ENCODE results near the gene WDR17.

The WDR17 gene

GRCh38 chr4:176065435-176066291, at the start of gene WDR17:
TSS of gene WDR17 (plus strand) at chr4:176065841. CDS start at chr4:176111581, 45,740 bp downstream.
- peak; percentile 78 for FAIRE-seq

- no peak for FAIRE-seq
Observed at GRCh38 chr4:176016601-176017000, 49.0 kb upstream of the WDR17 start.

DNA sequence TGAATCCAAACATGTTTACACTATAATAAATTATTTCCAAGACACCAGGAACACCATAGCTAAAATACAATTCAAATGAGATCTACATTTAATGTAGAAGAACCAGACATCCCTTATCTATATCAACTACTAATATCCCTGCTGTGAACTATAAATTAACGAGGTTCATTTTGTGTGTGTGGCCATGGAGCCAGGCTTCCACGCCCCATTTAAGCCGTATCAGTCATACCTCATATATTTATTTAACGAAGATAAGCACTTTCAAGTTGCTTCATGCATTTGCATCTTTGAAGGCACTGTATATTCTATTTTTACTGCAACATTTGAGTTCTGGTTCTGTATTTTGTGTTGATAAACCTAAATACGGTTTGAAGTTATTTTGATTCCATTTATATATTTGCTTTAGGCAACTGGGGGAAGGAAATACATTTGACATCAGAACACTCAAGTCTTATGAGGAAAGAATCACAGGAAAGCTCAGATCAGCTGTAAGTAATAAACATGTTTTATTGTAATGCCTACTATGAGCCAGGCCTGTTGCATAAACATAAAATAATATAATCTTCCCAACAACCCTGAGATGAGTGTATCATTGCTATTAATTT, 45.1 kb upstream of the WDR17 start:
- FAIRE-seq, result no peak

- no peak for FAIRE-seq
Observed at GRCh38 chr4:176030391-176030790, 35.2 kb upstream of the WDR17 start.

GRCh38 chr4:176031922-176032321, 33.7 kb upstream of the WDR17 start:
- FAIRE-seq, result no peak

DNA sequence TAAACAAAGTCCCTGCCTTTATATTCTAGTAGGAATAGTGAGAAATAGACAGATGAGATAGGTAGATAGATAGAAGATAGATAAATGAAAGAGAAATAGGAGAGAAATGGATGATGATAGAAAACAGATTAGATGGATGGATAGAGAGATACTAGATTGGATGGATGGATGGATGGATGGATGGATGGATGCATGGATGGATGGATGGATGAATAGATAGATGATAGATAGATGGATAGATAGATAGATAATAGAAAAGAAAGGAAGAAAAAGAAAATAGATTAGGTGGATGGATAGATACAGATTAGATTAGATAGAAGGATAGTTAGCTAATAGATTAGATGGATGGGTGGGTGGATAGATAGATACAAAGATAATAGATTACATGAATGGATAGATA, 33.2 kb upstream of the WDR17 start:
- no peak for FAIRE-seq

DNA sequence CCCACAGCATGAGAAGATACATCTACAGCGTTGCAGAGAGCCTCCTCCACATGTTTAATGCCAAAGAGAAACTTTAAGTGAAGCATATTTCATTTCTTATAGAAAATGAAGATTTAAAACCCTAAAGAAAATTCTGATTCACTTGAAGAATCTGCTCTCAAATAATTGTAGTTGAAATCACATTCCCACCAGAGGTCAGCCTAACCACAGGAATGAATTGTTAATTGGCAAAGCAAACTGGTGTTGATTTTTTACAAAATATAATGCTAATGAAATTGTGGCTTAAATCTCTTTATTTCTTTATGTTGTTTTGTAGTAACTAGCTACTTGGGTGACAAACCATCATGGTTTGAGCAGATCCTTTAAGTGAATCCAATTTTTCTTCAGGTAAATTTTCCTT, 31.1 kb upstream of the WDR17 start:
- FAIRE-seq, result peak; percentile 91

DNA sequence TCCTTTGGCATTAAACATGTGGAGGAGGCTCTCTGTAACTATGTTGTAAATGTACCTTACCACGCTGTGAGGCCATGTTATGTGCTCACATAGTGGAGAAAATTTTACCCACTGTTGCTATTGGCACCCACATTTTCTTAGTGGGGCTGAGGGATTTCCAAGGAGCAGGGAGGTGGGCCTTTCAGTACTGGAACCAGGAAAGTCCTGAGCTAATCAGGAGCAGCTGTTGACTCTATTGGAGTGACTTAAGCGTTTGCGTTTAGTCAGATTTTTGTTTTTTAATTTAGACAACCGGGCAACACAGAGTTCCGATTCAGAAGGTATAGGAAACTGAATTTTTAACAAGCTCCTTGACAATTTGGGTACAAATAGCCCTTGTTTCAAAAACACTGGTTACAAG, 30.7 kb upstream of the WDR17 start:
- no peak for FAIRE-seq

DNA sequence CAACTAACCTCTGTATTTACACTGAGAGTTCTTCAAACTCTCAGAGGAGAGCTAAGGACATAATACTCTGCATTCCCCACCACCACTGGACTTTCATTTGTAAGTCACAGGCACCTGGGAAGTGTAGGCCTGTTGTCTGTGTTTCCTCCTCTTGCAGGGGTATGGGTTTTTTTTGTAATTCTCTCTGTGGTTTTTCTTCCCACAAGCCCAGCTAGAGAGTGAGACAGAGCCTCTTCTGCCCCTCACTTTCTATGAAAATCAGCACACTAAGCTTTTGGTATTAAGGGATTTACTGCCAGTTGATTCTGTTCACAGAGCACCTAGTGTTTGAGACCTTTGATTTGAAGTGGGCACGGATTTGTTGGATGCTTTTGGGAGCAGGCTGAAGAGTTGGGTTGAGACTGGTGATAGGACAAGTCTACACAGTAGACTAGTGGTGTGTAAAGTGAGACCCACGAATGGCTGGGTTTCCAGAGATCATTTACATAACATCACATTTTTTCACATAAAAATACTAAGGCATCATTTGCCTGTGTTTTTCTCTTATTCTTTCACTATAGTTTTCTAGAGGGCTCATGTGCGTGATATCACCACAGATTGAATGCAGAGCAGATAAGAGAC, 28.9 kb upstream of the WDR17 start:
- no peak for FAIRE-seq

GRCh38 chr4:176038789-176039188, 26.9 kb upstream of the WDR17 start:
- FAIRE-seq, result no peak

DNA sequence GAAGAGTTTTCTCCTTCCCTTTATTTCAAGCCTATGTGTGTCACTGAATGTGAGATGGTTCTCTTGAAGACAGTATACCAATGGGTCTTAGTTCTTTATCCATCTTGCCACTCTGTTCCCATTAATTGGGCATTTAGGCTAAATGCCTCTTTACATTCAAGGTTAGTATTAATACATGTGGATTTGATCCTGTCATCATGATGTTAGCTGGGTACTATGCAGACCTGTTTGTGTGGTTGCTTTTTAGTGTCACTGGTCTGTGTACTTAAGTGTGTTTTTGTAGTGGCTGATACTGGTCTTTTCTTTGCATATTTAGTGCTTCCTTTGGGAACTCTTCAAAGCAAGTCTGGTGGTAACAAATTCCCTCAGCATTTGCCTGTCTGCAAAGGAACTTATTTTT, 23.4 kb upstream of the WDR17 start:
- FAIRE-seq, result no peak

DNA sequence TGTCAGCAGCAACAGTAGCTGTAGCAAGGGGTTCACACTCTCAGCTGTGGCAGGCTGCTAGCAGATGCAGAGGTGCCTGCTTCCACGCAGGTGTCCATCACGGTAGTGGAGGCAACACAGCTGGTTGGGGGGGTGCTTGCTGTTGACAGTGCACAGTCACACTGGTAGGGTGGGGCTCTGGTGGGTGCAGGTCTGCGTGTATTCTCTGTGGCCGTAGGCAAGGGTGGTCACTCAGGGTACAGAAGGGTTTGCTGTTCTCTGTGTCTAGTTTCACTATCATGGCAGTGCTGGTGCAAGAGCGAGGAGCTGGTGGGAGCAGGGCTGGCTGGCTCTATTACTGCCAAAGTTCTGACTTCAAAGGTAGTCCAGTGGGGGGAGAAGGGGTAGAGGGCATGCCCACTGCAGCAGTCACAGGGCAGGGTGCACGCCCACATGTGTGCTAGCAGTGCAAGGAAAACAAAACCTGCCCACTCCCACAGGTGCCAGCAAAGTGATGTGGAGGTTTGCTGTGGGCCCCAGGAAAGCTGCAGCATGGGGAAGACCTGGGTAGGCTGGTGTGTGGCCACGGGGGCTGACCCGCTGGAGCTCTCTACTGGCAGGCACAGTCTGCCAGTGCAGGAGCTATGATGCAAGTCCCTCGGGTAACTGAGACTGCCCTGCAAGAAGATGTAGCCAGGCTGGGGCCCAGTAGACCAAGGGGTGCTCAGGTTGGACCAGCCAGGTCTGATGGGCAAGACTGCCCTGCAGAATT, 21.6 kb upstream of the WDR17 start:
- no peak for FAIRE-seq

DNA sequence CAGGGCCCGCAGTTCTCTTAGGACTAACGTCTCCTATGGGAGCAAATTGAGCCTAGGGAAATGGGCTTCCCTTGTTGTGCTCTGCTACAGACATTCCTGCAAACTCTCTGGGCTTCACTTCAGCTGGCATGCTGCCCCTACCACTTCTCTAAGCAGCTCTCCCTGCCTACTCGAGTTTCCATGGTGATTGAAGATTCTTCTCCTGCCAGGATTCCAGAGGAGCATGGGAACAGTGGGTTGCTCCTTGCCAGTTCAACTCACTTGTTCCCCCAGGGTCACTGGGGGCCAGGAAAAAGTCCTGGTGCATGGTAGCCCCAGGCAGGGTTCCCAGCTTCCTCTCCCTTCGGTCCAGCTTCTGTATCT, 21.1 kb upstream of the WDR17 start:
- FAIRE-seq, result no peak

DNA sequence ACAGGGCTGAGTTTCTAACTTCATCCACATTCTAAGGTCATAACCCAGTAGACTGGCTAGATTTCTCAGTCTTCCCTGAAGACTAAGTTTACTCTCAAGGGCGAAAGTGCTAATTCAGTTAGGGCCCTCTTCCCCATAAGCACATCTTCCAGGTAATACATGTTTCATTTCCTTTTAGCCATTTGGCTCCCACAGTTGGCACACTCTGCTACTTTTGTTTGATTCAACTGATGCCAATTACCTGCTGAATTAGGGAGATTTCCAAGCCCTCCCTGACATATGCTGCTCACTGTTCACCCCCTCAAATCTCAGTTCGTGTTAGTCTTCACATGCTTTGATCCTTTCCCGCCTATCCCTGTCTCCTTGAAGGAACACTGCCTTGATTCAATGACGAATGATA, 17.0 kb upstream of the WDR17 start:
- no peak for FAIRE-seq

DNA sequence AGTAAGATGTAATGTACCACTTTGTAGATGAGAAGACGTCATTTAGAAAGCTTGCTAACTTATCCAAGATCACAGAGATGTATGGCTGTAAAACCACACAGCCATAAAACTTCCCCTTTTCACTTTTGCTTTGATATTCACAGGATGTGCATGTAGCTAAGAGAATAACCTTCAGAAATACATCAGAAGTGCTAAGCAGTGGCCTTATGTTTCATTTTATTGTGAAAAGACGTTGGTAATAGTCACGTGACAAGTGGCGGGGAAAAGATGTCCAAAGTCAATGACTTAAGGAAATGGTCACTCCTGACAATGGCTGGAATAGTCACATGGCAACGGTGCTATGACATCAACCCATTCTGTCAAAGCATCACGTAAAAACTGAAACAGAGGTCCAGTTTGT, 12.9 kb upstream of the WDR17 start:
- no peak for FAIRE-seq

GRCh38 chr4:176053785-176054184, 11.9 kb upstream of the WDR17 start:
- FAIRE-seq, result no peak

- FAIRE-seq, result no peak
Observed at GRCh38 chr4:176054942-176055341, 10.7 kb upstream of the WDR17 start.

DNA sequence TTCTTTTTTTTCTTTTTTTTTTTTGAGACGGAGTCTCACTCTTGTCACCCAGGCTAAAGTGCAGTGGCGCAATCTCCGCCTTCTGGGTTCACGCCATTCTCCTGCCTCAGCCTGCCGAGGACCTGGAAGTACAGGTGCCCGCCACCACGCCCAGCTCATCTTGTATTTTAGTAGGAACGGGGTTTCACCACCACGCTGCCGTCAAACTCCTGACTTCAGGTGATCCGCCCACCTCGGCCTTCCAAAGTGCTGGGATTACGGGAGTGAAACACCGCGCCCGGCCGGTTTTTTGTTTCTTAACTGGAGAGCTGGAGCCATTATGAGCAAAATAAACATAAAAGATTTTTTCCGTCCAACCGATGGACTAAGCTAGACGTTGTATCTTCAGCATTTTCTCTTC, 1.9 kb upstream of the WDR17 start:
- FAIRE-seq, result no peak

DNA sequence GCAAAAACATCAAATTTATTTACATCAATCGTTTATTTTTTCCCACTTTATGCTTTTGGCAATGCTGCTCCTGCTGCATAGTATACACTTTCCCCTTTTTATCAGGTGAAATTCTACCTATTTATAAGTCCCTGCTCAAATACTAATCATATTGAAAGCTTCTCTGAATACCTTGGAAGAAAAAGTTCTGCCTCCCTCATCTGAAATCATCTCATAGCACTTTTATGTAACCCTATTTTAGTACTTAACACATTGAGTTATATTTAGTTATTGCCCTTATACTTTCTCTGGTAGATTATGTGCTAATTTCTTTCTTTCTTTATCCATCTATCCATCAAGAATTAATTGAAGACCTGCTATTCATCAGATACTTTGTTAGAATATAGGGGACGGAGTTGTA, 1.1 kb upstream of the WDR17 start:
- no peak for FAIRE-seq

GRCh38 chr4:176066757-176067156, 1.1 kb downstream of the WDR17 start:
- FAIRE-seq, result no peak

DNA sequence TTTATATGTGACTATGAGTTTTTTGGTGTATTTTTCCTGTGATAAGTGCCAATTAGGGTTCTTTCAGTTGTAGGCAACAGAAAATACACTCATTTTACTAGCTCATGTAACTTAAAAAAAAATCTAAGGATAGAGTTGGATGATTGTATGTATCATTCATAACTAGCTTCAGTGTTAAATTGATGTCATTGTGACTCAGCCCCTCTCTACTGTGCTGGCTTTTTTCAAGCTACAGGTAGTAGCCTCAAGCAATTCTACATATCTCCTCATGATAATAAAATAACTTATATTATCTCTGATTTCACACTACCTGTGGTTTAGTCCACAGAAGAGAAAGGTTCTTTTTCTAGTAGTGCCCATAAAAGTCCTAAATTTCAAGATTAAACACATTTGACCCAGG, 11.9 kb downstream of the WDR17 start:
- FAIRE-seq, result no peak

- FAIRE-seq, result no peak
Observed at GRCh38 chr4:176084769-176085168, 19.1 kb downstream of the WDR17 start.

GRCh38 chr4:176090115-176090514, 24.5 kb downstream of the WDR17 start:
- FAIRE-seq, result no peak

- FAIRE-seq, result no peak
Observed at GRCh38 chr4:176099314-176099713, 33.7 kb downstream of the WDR17 start.
